Lower leg skin (tissue), 4 donors: ENCODE measurements around the gene PAQR8. TPM values are rescaled to one million over a fixed set of nuclear protein-coding genes. Genes with fewer than 3 reads are reported as not detected.
"Not testable (repeated sequence)": the region's sequence is repeated elsewhere in the genome, so short reads cannot be mapped to it uniquely, and the experiment has no call there.

ENCODE experiments used
- DNase-seq, 2 donors: peaks; one replicate each; pipeline ENCODE4 v3.0.0-alpha.2; 2019; ENCODE audit warnings: low spot score in 2 of 2
- H3K4me3 ChIP-seq: fragments of 200-600 bp; sonication (generic); 2 replicates; pipeline ENCODE4 v1.5.1; 2017; ENCODE audit warnings: mild to moderate bottlenecking, low read depth; ENCODE audit not compliant: poor library complexity, severe bottlenecking
- POLR2A ChIP-seq, 2 donors: fragments of 450-650 bp; IDR thresholded peaks; one replicate each; pipeline ENCODE4 v1.6.1; 2016 to 2017; ENCODE audit warnings: antibody characterized with exemption in 2 of 2, mild to moderate bottlenecking in 1 of 2, moderate library complexity in 1 of 2
- WGBS, 2 donors: methylation state at CpG; one replicate each; pipeline ENCODE4 v1.1.5; 2018; 5-methylcytosine and 5-hydroxymethylcytosine counted together
- intact Hi-C: fragments of 100-400 bp; cut with DNase I; formaldehyde crosslinking; loops from one replicate; pipeline ENCODE4 v1.15.0; 2023; ENCODE audit warnings: low total_unique reads
- total RNA-seq, 4 donors: library from RNA; depleted of rRNA; stranded (reverse); fragments of >200 nt; gene quantifications; one replicate each; pipeline ENCODE4 v1.1.0, GENCODE V29; 2016
- TF ChIP-seq, protein P1 (sequence below), 3 donors: fragments of 450-650 bp; IDR thresholded peaks; one replicate each; pipeline ENCODE4 v1.5.1; 2016; ENCODE audit warnings: antibody characterized with exemption in 3 of 3, mild to moderate bottlenecking in 3 of 3, moderate library complexity in 2 of 3

The PAQR8 gene
- total RNA-seq, 4 donors from 2014 or later, result 1.6 to 4.3 (median 2.1) TPM

- 98% methylated on average over 4 of the region's 4 CpGs for WGBS, 2 donors
- intact Hi-C loops, result no loop called here
- H3K4me3 ChIP-seq, result no peak overlapping the region
- TF ChIP-seq, protein P1, sequence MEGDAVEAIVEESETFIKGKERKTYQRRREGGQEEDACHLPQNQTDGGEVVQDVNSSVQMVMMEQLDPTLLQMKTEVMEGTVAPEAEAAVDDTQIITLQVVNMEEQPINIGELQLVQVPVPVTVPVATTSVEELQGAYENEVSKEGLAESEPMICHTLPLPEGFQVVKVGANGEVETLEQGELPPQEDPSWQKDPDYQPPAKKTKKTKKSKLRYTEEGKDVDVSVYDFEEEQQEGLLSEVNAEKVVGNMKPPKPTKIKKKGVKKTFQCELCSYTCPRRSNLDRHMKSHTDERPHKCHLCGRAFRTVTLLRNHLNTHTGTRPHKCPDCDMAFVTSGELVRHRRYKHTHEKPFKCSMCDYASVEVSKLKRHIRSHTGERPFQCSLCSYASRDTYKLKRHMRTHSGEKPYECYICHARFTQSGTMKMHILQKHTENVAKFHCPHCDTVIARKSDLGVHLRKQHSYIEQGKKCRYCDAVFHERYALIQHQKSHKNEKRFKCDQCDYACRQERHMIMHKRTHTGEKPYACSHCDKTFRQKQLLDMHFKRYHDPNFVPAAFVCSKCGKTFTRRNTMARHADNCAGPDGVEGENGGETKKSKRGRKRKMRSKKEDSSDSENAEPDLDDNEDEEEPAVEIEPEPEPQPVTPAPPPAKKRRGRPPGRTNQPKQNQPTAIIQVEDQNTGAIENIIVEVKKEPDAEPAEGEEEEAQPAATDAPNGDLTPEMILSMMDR (IDR thresholded peaks at IDR 0.05), result no peak
- DNase-seq, result no peak
Measured at GRCh38 chr6:52381249-52381648, 19.3 kb downstream of the PAQR8 start.

- WGBS, 2 donors, result 87 to 90% methylated on average over 2 of the region's 2 CpGs
- intact Hi-C loops, result no loop called here
- TF ChIP-seq, protein P1 (IDR thresholded peaks at IDR 0.05), result no peak
- TF ChIP-seq POLR2A (IDR thresholded peaks at IDR 0.05), result no peak
- DNase-seq, result no peak
- no peak overlapping the region for H3K4me3 ChIP-seq
Measured at GRCh38 chr6:52384145-52384766, 22.3 kb downstream of the PAQR8 start.

DNA sequence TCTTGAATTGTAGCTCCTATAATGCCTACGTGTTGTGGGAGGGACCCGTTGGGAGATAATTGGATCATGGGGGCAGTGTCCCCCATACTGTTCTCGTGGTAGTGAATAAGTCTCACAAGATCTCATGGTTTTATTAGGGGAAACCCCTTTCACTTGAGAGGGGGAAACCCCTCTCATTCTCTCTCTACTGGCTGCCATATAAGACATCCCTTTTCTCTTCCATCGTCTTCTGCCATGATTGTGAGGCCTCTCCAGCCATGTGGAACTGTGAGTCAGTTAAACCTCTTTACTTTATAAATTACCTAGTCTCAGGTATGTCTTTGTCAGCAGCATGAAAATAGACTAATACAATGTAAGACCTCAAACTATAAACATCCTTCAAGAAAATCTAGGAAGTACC lies 23.1 kb downstream of the PAQR8 start:
- no peak for DNase-seq
- intact Hi-C loops, result no loop called here
- WGBS, 2 donors, result 93 to 97% methylated on average over 4 of the region's 4 CpGs
- no peak for TF ChIP-seq POLR2A (IDR thresholded peaks at IDR 0.05)
- TF ChIP-seq, protein P1 (IDR thresholded peaks at IDR 0.05), result no peak
- no peak overlapping the region for H3K4me3 ChIP-seq

- intact Hi-C loops, H3K4me3 ChIP-seq, DNase-seq: not testable (repeated sequence)
- WGBS, 2 donors, result 69 to 71% methylated on average over 4 of the region's 4 CpGs
Measured at GRCh38 chr6:52388119-52388518, 26.2 kb downstream of the PAQR8 start.

DNA sequence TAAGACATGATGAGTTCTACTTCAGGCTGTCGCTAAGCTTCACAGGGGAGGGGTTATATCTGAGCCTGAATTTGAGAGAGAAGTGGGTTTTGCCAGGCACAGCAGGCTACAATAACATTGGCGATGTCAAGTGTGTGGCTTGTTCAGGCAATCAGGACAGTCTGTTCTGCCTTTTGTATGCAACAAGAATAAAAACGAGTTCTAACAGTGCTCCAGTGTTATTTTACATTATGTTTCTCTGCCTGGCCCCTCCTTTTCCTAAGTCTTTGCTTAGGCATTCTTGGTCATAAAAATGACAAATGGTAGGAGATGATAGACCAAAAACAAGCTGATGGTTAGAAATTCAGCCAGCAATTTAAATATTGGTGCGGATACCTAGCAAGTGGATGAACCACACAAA lies 26.8 kb downstream of the PAQR8 start:
- DNase-seq, result no peak
- H3K4me3 ChIP-seq, result no peak overlapping the region
- 66 to 69% methylated on average over 4 of the region's 4 CpGs for WGBS, 2 donors
- intact Hi-C loops, result no loop called here
- TF ChIP-seq, protein P1 (IDR thresholded peaks at IDR 0.05), result no peak
- no peak for TF ChIP-seq POLR2A (IDR thresholded peaks at IDR 0.05)

DNA sequence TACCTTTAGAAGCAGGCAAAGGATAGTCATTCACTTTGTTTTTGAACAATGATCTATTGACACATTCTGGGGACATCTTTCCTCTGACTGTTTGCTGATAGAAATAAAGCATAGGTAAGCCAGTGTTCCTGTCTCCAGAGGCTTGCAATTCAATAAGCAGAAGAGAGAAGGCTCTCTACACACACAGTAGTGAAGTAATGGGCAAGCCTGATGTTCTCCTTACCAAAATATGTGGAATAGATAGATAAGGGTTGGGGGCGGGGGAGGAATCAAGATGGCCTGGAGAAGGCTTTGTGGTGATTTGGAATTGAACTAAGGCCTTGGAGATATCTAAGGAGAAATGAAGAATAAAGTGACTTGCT lies 27.3 kb downstream of the PAQR8 start:
- H3K4me3 ChIP-seq, result no peak overlapping the region
- DNase-seq, result no peak
- intact Hi-C loops, result no loop called here
- no peak for TF ChIP-seq POLR2A (IDR thresholded peaks at IDR 0.05)
- TF ChIP-seq, protein P1 (IDR thresholded peaks at IDR 0.05), result no peak
- 89% methylated on average over 1 of the region's 1 CpG for WGBS, 2 donors
